IMR-90 (cell line): Measurements from ENCODE around the gene HNRNPA3. TPM values are rescaled to one million over a fixed set of nuclear protein-coding genes. Genes with fewer than 3 reads are reported as not detected.

Experiments used
- ATAC-seq: fragments of 200-7000 bp; cut with Tn5 transposase; 2 replicates; pipeline ENCODE4 v1.9.1; 2020; ENCODE audit warnings: low read depth, mild to moderate bottlenecking, moderate library complexity
- BruUV-seq: library from RNA; stranded (reverse); fragments of 400-500 nt; replicated peaks from 2 replicates; lab custom pipeline; 2021; lab: Mats Ljungman, UMichigan
- CTCF ChIA-PET: fragments of 300-600 bp; formaldehyde crosslinking; extraction: SDS; loops from one replicate; lab custom pipeline; 2021; ENCODE audit warnings: antibody characterized with exemption; lab: Yijun Ruan, JAX
- POLR2A ChIA-PET: fragments of 300-600 bp; sonication (Branson Sonifier 250); formaldehyde crosslinking; loops from one replicate; lab custom pipeline; 2022; ENCODE audit warnings: antibody characterized with exemption; ENCODE audit not compliant: unreplicated experiment; lab: Charles Lee
- DNase-seq: peaks from one replicate; pipeline ENCODE4 v3.0.0; 2013
- H2AFZ ChIP-seq: replicated peaks from 2 replicates; pipeline ENCODE3; 2013; ENCODE audit warnings: low read length, mild to moderate bottlenecking; ENCODE audit not compliant: poor library complexity
- H2AK5ac ChIP-seq: 2 replicates; pipeline ENCODE4 v1.6.1; 2013; ENCODE audit warnings: low read depth, low read length, inconsistent platforms
- H2AK9ac ChIP-seq: replicated peaks from 2 replicates; pipeline ENCODE3; 2013; ENCODE audit warnings: mild to moderate bottlenecking, low read depth, low read length, moderate library complexity; ENCODE audit not compliant: poor library complexity
- H2BK120ac ChIP-seq: 2 replicates; pipeline ENCODE4 v1.6.1; 2013; ENCODE audit warnings: low read depth, low read length, inconsistent platforms
- H2BK15ac ChIP-seq: 3 replicates; pipeline ENCODE4 v1.6.1; 2013; ENCODE audit warnings: low read depth, low read length, inconsistent platforms
- H2BK20ac ChIP-seq: 2 replicates; pipeline ENCODE4 v1.6.1; 2013; ENCODE audit warnings: low read depth, mild to moderate bottlenecking, inconsistent platforms, low read length, moderate library complexity
- H2BK5ac ChIP-seq: 2 replicates; pipeline ENCODE4 v1.6.1; 2013; ENCODE audit warnings: mild to moderate bottlenecking, low read depth, low read length, inconsistent platforms; ENCODE audit not compliant: poor library complexity, severe bottlenecking
- H3K14ac ChIP-seq: replicated peaks from 2 replicates; pipeline ENCODE4 v1.6.1; 2013; ENCODE audit warnings: low read depth, low read length, inconsistent platforms
- H3K18ac ChIP-seq: 2 replicates; pipeline ENCODE4 v1.6.1; 2013; ENCODE audit warnings: low read depth, low read length, control low read depth
- H3K23ac ChIP-seq: 2 replicates; pipeline ENCODE4 v1.6.1; 2013; ENCODE audit warnings: low read depth, low read length, inconsistent platforms
- H3K27ac ChIP-seq: 2 replicates; pipeline ENCODE4 v1.5.1; 2013; ENCODE audit warnings: mild to moderate bottlenecking, control low read depth, low read length; ENCODE audit not compliant: insufficient read depth
- H3K27me3 ChIP-seq: 2 replicates; pipeline ENCODE4 v1.6.1; 2013; ENCODE audit warnings: low read length; ENCODE audit not compliant: control insufficient read depth, insufficient read depth
- H3K36me3 ChIP-seq: 2 replicates; pipeline ENCODE4 v1.6.1; 2013; ENCODE audit warnings: low read length, mixed read lengths; ENCODE audit not compliant: control insufficient read depth, insufficient read depth
- H3K4ac ChIP-seq: 2 replicates; pipeline ENCODE4 v1.6.1; 2013; ENCODE audit warnings: low read depth, low read length, inconsistent platforms
- H3K4me1 ChIP-seq: 2 replicates; pipeline ENCODE4 v1.6.1; 2013; ENCODE audit warnings: low read length, mixed read lengths; ENCODE audit not compliant: control insufficient read depth, insufficient read depth
- H3K4me2 ChIP-seq: 2 replicates; pipeline ENCODE4 v1.6.1; 2013; ENCODE audit warnings: low read depth, mild to moderate bottlenecking, control low read depth, low read length, moderate library complexity
- H3K4me3 ChIP-seq: 2 replicates; pipeline ENCODE4 v1.5.1; 2013; ENCODE audit warnings: low read depth, mild to moderate bottlenecking, control low read depth, low read length, moderate library complexity; ENCODE audit not compliant: insufficient read depth
- H3K56ac ChIP-seq: 2 replicates; pipeline ENCODE4 v1.6.1; 2013; ENCODE audit warnings: low read length, inconsistent platforms; ENCODE audit not compliant: insufficient read depth; ENCODE audit errors: extremely low read depth
- H3K79me1 ChIP-seq, 2 experiments: 2 replicates each; pipeline ENCODE4 v1.6.1; 2013; ENCODE audit warnings: low read length in 2 of 2, inconsistent platforms in 1 of 2, low read depth in 1 of 2
- H3K9ac ChIP-seq: 2 replicates; pipeline ENCODE4 v1.6.1; 2013; ENCODE audit warnings: low read depth, low read length, control low read depth
- H3K9me1 ChIP-seq: 2 replicates; pipeline ENCODE4 v1.6.1; 2013; ENCODE audit warnings: low read length, inconsistent platforms; ENCODE audit not compliant: insufficient read depth
- H3K9me3 ChIP-seq: 2 replicates; pipeline ENCODE4 v1.6.1; 2013; ENCODE audit warnings: low read length; ENCODE audit not compliant: control insufficient read depth, insufficient read depth
- H4K20me1 ChIP-seq: 2 replicates; pipeline ENCODE4 v1.6.1; 2013; ENCODE audit warnings: low read length, inconsistent platforms; ENCODE audit not compliant: insufficient read depth
- H4K5ac ChIP-seq: 2 replicates; pipeline ENCODE4 v1.6.1; 2013; ENCODE audit warnings: mild to moderate bottlenecking, low read depth, low read length, control low read depth
- H4K8ac ChIP-seq, 2 experiments: 2 replicates each; pipeline ENCODE4 v1.6.1; 2013; ENCODE audit warnings: low read depth in 2 of 2, low read length in 2 of 2, control low read depth in 1 of 2, inconsistent platforms in 1 of 2
- H4K91ac ChIP-seq: 2 replicates; pipeline ENCODE4 v1.6.1; 2013; ENCODE audit warnings: low read depth, low read length, inconsistent platforms; ENCODE audit not compliant: insufficient read depth
- BHLHE40 ChIP-seq: fragments of 150-350 bp; IDR thresholded peaks from 2 replicates; pipeline ENCODE4 v1.6.1; 2016; ENCODE audit warnings: mild to moderate bottlenecking, low read depth, low read length
- RCOR1 ChIP-seq: IDR thresholded peaks from 2 replicates; pipeline ENCODE4 v1.6.1; 2012; ENCODE audit warnings: mild to moderate bottlenecking, low read length, improper control_type of control experiment; ENCODE audit not compliant: insufficient replicate concordance
- dilution Hi-C: fragments of 300-500 bp; cut with HindIII; formaldehyde crosslinking; loops from one replicate; pipeline ENCODE4 v1.14.3; 2018; ENCODE audit warnings: low sequenced_read_pairs; ENCODE audit not compliant: unreplicated experiment
- in situ Hi-C: fragments of 300-500 bp; cut with MboI; formaldehyde crosslinking; loops from 3 replicates; pipeline ENCODE4 v1.14.3; 2019; ENCODE audit warnings: low sequenced_read_pairs, inconsistent platforms, mixed read lengths
- intact Hi-C: fragments of 100-400 bp; cut with micrococcal nuclease; formaldehyde crosslinking; loops from 2 replicates; pipeline ENCODE4 v1.10.0; 2022
- polyA plus RNA-seq, 3 experiments: library from polyadenylated mRNA; depleted of rRNA; stranded (reverse); fragments of >200 nt; gene quantifications; 2 replicates each; pipeline ENCODE4 v1.2.3, GENCODE V29; 2012; ENCODE audit warnings: low replicate concordance in 1 of 3
- total RNA-seq: library from RNA; depleted of rRNA; stranded (reverse); fragments of >200 nt; gene quantifications from 2 replicates; pipeline ENCODE4 v1.2.3, GENCODE V29; 2012
- TF ChIP-seq, protein P1 (sequence below): fragments of 150-350 bp; IDR thresholded peaks from 2 replicates; pipeline ENCODE4 v1.6.1; 2016; ENCODE audit warnings: low read depth, mild to moderate bottlenecking, low read length, moderate library complexity, borderline replicate concordance

The HNRNPA3 gene
- total and polyA plus RNA-seq, 2 of the 4 experiments (the other 2 are of a cell fraction) = 18.6 to 111 TPM

DNA sequence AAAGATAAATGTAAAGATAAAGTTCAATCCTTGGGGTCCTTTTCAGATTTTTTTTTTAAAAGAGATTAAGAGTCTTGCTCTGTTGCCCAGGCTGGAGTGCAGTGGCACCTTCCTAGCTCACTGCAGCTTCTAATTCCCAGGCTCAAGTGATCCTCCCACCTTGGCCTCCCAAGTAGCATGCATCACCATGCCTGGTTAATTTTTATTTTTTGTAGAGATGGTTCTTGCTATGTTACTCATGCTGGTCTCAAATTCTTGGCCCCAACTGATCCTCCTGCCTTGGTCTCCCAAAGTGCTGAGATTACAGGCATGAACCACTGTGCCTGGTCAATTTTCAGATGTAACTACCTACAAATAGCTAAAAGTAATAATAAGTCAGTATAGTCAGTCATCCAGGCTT is 30.9 kb downstream of the HNRNPA3 start:
- DNase-seq (no peak), ATAC-seq (no peak)
- no TSS peak for BruUV-seq
- H3K9me3 ChIP-seq = no peaks in the 10 kb centered on the region
- peak overlapping the region; percentile 99 for H3K18ac ChIP-seq
- no peak overlapping the region; the same call in 1 of the 2 replicates for H4K5ac ChIP-seq
- dilution Hi-C loops = no loop called here
- TF ChIP-seq BHLHE40 (no peak), RCOR1 (no peak)
- TF ChIP-seq, protein P1, sequence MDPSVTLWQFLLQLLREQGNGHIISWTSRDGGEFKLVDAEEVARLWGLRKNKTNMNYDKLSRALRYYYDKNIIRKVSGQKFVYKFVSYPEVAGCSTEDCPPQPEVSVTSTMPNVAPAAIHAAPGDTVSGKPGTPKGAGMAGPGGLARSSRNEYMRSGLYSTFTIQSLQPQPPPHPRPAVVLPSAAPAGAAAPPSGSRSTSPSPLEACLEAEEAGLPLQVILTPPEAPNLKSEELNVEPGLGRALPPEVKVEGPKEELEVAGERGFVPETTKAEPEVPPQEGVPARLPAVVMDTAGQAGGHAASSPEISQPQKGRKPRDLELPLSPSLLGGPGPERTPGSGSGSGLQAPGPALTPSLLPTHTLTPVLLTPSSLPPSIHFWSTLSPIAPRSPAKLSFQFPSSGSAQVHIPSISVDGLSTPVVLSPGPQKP = no peak
- H2AK9ac ChIP-seq = no peak overlapping the region
- peak overlapping the region; percentile 88 for H4K91ac ChIP-seq
- H2AFZ ChIP-seq = no peak overlapping the region
- peaks cover 0 to 40% of the 10 kb centered on the region in 2 experiments; a peak in 2 of 4 replicates for H3K79me1 ChIP-seq
- H3K14ac ChIP-seq = peak overlapping the region; percentile 98
- peaks cover 38% of the 10 kb centered on the region for H3K4me1 ChIP-seq
- CTCF ChIA-PET = interaction anchor here (1.3 kb wide), 1 partner anchor 80 kb away, joined by 3 read pairs; no protein-coding TSS in a partner anchor
- peak overlapping the region; percentile 100 for H3K27ac ChIP-seq
- peak overlapping the region; percentile 89 for H2BK120ac ChIP-seq
- 0 out of 2 replicates have a peak overlapping the region, but pooled peaks have one; percentile 94 for H3K56ac ChIP-seq
- POLR2A ChIA-PET = interaction anchor here (0.6 kb wide), 2 partner anchors 21 to 70 kb away, joined by 3 read pairs; partner anchors contain the start of gene NFE2L2
- H3K36me3 ChIP-seq = peaks cover 21% of the 10 kb centered on the region
- peak overlapping the region; percentile 87; the same call in 2 of the 3 replicates for H2BK15ac ChIP-seq
- in situ Hi-C loops = no loop called here
- no peaks in the 10 kb centered on the region for H3K27me3 ChIP-seq
- peak overlapping the region; percentile 98 for H2BK5ac ChIP-seq
- H3K23ac ChIP-seq = peak overlapping the region; percentile 97
- H3K4ac ChIP-seq = peak overlapping the region; percentile 90
- no peak overlapping the region; the same call in 1 of the 2 replicates for H3K9ac ChIP-seq
- intact Hi-C loops = loop anchor here (2.0 to 5.0 kb wide), 2 partner anchors 31 to 89 kb away; partner anchors contain the start of gene HNRNPA3
- H3K4me2 ChIP-seq = peak overlapping the region; percentile 24; the same call in 1 of the 2 replicates
- H3K9me1 ChIP-seq = peaks cover 31% of the 10 kb centered on the region
- peak overlapping the region; percentile 81 for H2BK20ac ChIP-seq
- peak overlapping the region; percentile 33 to 80; a peak in 2 of 4 replicates for H4K8ac ChIP-seq
- H3K4me3 ChIP-seq = no peak overlapping the region
- H4K20me1 ChIP-seq = peaks cover 93% of the 10 kb centered on the region
- H2AK5ac ChIP-seq = peak overlapping the region; percentile 5; the same call in 1 of the 2 replicates
